Measurements from ENCODE around the gene OR9Q1.

GRCh38 chr11:58133309-58134076 lies 109.8 kb downstream of the OR9Q1 start:
- no peak for TF ChIP-seq CTCF (IDR thresholded peaks at IDR 0.05)
- TF ChIP-seq POLR2A (IDR thresholded peaks at IDR 0.05): no peak

Data from transverse colon (tissue), 3 donors.